Activated CD8-positive, alpha-beta memory T cell treated with anti-CD3 and anti-CD28 coated beads, Interleukin-2, amount 50 U/mL, for 1 hour (primary cell): ENCODE measurements around the gene SYNE3.

Source experiments
- DNase-seq: peaks from one replicate; pipeline ENCODE4 v3.0.0-alpha.2; 2020; ENCODE audit errors: extremely low read depth

The SYNE3 gene

DNA sequence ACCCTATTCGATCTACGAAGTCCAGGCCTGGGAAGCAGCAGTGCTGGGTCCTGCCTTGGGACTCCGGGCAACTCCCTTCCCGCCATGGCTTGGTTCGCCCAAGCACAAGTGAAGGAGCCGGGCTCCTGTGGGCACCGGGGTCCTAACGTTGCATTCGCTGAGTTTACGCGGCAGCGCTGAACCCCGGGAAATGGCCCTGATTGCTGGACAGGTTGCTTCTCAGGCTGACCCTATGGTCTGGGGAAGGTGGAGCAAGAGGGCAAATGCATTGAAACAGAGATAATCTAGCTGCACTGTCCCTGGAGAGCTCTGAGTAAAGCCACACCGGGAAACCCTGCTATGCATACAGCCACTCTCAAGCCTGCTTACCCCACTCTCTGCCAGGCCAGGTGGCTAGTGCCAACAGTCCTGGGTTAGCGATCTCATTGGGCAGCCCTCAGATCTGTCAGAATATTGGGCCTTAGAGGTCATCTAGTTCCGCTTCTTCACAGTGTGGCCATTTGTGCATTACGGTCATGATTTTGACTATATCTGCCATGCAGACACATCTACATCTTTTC lies 11.3 kb downstream of the SYNE3 start:
- DNase-seq: no peak

- no peak for DNase-seq
Observed at GRCh38 chr14:95504135-95505029, 12.1 kb downstream of the SYNE3 start.

DNA sequence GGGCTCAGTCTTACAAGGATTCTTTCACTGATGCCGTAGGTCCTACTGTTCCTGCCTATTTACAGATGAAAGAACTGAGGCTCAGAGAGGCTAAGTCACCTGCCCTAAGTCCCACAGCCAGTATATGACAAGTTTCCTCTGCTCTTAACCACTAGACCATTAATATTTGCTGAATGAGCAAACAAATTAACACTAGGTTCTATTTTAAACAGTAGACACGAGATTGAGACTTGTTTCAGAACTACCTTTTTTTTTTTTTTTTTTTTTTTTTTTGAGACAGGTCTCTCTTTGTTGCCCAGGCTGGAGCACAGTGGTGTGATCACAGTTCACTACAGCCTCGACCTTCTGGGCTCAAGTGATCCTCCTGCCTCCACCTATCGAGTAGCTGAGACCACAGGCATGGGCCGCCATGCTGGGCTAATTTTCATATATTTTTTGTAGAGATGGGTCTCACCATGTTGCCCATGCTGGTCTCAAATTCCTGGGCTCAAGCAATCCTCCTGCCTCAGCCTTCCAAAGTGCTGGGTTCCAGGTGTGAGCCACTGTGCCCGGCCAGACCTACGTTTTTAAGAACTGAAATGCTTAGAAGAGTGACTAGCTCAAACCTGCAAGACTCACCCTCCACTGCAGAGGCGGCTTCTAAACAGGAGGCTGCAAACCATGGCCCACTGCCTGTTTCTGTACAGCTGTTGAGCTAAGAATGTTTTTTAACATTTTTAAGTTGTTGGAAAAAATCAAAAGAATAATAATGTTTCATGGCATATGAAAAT lies 12.9 kb downstream of the SYNE3 start:
- DNase-seq: no peak

DNA sequence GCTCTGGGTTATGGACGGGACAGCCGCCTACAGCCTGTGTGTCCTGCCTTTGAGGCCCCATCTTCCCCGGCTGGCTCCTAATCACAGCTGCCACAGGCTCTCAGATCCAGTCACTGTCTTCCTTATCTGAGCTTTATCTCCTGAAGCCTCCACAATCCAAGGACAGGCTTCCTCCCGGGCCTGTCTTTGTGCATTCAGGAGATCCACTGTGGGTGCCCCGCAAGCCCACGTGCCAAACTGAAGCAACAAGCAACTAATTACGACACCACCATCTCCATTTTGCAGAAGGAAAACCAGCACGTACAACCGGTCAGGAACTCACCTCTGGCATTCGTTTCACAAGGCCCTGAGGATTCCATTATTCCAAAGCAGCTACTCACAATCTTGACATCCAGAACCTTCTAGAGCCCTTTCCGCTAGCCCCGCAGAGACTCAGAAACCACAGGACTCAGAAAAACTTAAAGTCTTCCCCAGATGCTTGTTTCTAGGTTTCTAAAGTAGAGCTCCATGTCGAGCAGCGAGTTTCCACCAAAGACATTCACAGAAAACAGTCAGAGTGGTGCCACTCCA lies 14.0 kb downstream of the SYNE3 start:
- DNase-seq: no peak

- DNase-seq: no peak
Observed at GRCh38 chr14:95500772-95501401, 15.6 kb downstream of the SYNE3 start.

DNA sequence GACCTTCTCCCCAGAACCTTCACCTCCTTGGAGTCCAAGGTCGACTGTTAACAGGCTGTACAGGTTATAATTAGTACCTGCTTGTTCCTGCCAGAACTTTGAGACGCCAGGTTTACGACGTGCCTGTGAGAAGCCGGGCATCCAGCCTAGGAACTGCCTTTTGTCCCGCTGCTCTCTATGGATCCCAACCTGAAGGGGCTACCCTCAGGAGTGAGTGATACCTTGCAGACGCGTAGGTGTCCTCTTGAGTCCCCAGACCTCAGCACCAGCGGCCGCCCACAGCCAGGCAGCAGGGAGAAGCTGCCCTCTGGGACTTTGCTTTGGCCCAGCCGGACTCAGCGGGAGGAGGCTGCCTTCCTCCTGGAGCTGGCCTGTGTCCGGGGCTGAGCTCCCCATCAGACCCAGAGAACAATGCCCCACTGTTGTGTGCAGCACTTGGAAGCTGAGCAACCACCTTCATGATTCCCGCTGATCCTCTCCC lies 16.2 kb downstream of the SYNE3 start:
- DNase-seq: no peak

DNA sequence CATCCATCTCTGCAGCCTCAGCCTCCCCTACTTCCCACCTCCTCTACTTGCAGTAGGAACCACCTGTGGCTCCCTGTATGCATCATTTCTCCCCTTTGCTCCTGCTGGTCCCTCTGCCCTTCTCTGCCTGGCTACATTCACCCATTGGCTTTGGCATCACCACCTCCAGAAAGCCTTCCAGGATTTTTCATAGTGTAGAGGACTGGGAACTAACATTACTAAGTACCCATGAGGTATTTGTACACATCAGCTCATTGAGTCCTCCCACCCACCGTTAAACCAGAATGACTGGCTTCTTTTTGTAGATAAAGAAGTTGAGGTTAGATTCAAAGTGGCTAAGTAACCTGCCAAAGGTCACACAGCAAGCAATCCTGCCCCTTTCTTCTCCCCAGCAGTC lies 17.1 kb downstream of the SYNE3 start:
- no peak for DNase-seq

GRCh38 chr14:95498622-95499353 lies 17.7 kb downstream of the SYNE3 start:
- no peak for DNase-seq

DNA sequence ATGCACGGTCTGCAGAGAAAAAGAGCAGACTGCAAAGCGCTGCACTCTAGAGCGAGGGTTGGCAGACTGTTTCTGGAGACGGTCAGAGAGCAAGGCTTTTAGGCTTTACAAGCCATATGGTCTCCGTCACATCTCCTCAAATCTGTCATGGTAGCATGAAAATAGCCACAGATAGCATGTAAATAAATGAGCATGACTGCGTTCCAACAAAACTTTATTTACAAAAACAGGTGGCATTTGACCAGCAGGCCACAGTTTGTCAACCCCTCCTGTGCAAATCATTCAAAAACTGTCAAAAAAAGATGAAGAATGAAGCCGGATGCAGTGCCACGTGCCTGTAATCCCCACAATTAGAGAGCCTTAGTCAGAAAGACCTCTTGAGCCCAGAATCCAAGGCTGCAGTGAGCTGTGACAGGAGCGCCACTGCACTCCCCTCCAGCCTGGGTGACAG lies 18.9 kb downstream of the SYNE3 start:
- no peak for DNase-seq

DNA sequence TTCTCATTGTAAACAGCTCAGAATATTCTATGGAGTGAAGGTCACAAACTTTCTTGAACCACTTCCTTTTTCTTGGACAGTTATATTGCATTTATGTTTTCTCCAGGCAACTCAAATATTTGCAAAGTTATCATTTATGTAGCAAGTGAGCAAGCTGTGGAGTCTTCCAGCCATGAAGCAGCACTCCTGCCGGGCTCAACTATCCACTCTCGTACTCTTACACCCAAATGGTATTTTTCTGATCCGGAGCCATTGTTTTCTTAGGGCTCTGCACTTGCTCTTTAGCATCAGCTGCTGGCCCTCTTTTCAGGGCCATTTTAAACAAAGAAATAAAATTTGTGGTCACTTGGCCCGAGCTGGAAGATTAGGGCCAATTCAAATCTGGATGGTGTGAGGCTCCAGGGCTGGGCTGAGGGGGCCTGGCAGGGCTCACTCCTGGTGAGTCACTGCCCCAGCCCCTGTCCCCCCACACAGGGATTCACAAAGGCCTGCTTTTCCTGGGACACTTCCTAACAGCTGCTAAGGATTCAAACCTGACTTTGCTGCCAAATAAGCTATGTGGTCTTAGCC lies 19.7 kb downstream of the SYNE3 start:
- no peak for DNase-seq

GRCh38 chr14:95496111-95496681 lies 20.3 kb downstream of the SYNE3 start:
- DNase-seq: no peak

DNA sequence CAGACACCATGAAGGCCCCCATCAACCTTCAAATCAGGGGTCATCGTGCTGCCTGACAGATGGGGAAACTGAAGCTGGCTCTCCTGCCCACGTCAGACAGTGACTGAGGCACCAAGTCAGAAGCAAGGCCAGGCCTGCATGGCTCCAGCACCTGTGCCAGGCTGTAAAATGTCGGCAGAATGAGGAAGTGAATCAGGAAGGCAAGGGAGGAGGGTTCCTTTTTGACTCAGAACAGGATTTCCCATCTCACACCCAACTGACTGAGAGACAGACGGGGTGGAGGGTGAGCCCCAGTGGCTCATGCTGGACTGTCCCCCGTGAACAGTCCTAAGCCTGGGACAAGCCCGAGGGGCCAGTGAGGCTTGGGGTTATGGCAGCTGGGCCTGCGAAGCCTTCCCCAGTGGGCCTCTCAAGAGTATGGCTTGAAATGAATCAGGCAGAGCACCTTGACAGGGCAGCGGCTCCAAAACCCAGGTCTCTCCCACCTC lies 20.9 kb downstream of the SYNE3 start:
- DNase-seq: no peak

DNA sequence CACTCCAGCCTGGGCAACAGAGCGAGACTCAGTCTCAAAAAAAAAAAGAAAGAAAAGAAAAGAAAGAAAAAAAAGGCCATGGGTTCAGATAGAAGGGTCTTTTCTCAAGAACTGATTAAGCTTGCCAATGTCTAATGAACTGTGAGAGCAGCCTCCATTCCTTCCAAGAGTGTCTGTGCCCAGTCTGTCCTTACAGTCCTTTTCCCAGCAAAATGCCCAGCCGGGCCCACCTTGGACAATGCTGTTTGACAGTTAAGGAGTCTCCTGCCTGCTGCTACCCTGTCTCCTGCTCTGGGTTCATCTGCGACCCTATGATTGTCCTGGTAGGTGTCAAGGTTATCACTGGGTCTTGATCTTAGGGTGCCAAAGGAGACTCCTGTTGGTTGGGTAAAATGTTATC lies 21.4 kb downstream of the SYNE3 start:
- DNase-seq: no peak

- no peak for DNase-seq
Observed at GRCh38 chr14:95494456-95494855, 22.0 kb downstream of the SYNE3 start.

DNA sequence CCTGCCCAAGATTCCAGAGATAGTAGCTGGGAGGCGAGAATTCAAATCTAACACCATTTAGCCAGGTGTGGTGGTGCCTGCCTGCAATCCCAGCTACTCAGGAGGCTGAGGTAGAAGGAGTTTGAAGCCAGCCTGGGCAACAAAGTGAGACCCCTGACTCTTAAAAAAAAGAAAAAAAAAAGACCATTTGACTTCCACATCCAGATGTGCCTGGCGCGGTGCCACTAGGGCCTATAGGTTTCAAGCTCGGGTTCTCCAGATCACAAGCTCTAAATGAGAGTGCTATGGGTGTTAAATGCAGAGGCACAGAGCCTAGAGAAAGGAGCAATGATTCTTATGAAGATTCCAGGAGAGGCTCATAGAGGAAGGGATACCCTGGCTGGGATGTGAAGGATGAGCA lies 22.5 kb downstream of the SYNE3 start:
- no peak for DNase-seq

DNA sequence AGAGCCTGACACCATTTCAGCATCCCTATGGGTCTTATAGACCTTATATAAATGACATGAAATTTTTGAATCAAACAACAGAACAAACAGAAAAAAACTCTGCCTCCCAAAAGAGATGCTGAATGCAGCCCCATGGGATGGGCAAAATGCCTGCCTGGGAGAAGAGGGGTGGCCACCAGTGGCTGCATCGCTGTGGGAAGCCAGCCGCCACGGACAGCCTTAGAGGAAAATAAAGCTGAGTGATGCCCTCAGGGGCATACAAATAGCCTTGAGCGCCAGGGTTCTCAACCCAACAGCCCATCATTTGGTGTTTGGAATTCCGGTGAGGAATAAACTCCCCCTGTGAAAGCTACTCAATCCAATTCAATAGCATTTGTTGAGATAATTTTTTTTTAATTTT lies 22.9 kb downstream of the SYNE3 start:
- DNase-seq: no peak

- no peak for DNase-seq
Observed at GRCh38 chr14:95491936-95492608, 24.4 kb downstream of the SYNE3 start.

- no peak for DNase-seq
Observed at GRCh38 chr14:95490727-95491451, 25.6 kb downstream of the SYNE3 start.

DNA sequence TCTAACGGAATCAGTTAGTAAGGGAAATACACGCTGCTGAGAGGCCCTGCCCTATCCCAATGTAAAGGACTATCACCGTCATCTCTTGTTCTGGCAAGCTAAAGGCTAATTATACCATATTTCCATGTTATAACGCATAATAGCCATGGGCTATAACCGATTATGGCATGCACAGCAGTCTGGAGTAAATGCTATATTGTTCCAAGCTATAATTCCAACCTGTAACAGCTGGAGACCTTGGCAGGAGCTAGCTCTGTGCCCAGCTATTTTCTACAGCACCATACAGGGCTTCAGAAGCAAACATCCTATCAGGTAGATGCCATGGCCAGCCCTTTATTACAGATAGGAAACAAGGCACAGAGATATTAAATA lies 26.3 kb downstream of the SYNE3 start:
- no peak for DNase-seq
